Suprapubic skin (tissue), 3 donors: ENCODE data around the gene DISP3.

Experiments used
- CTCF ChIP-seq, 2 donors: fragments of 200-600 bp in 1 of 2; fragments of 450-650 bp in 1 of 2; sonication (generic) in 1 of 2; IDR thresholded peaks; one replicate each; pipeline ENCODE4 v1.5.1; 2016 to 2019; ENCODE audit warnings: antibody characterized with exemption in 2 of 2, mild to moderate bottlenecking in 1 of 2, moderate library complexity in 1 of 2
- POLR2A ChIP-seq, 2 donors: fragments of 450-650 bp; IDR thresholded peaks; one replicate each; pipeline ENCODE4 v1.6.1; 2017; ENCODE audit warnings: antibody characterized with exemption in 2 of 2, mild to moderate bottlenecking in 2 of 2, moderate library complexity in 2 of 2

DNA sequence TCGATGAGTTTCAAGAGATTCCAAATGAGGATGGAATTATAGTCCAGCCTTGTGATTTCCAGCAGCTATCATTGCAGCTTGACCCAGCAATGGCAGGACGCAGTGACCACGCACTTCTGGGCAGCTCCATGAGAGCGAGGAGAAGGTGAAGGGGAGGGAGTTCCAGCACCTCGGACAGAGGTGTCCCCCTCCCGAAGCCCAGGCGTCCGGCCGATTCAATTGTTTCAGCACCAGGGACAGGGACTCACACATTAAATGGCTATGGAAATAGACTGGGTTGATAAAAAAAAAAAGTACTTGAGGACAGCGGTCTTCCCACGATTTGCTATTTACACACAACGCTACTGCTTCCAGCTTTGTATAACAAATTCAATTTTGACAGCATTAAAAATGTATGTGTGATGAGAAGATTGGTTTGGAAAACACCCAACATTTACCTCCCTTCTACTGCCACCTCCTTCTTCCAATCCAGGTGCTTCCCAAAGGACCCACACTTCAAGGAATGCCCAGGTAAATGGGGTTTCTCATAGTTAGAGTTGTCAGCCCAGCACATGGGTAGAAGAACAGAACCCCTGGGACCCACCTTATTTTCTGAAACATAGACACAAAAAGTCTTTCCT, 71.8 kb downstream of the DISP3 start:
- TF ChIP-seq CTCF (IDR thresholded peaks at IDR 0.05) (no peak), POLR2A (IDR thresholded peaks at IDR 0.05) (no peak)
